Tibial artery (tissue), 4 donors: Measurements from ENCODE around the gene RPL37.
"Not testable (repeated sequence)": the region's sequence is repeated elsewhere in the genome, so short reads cannot be mapped to it uniquely, and the experiment has no call there.

Source experiments
- DNase-seq, 2 donors: peaks; one replicate each; pipeline ENCODE4 v3.0.0-alpha.2; 2019
- H3K27ac ChIP-seq, 2 donors: fragments of 200-600 bp; sonication (generic) in 1 of 2; 1 replicate in 1 of 2; 2 replicates in 1 of 2; pipeline ENCODE4 v1.5.1; 2018 to 2019; ENCODE audit warnings: mild to moderate bottlenecking in 1 of 2
- H3K27me3 ChIP-seq, 2 donors: fragments of 200-600 bp; sonication (generic) in 1 of 2; one replicate each; pipeline versions ENCODE4 v1.5.1 to v1.6.0; 2016 to 2019
- H3K36me3 ChIP-seq, 3 donors: fragments of 200-600 bp; sonication (generic) in 2 of 3; one replicate each; pipeline ENCODE4 v1.5.1; 2016 to 2019; ENCODE audit warnings: mild to moderate bottlenecking in 2 of 3
- H3K4me1 ChIP-seq, 4 donors: fragments of 200-600 bp; sonication (generic) in 2 of 4; 1 replicate in 3 of 4; 2 replicates in 1 of 4; pipeline ENCODE4 v1.5.1; 2016 to 2019
- H3K4me3 ChIP-seq, 2 donors: fragments of 200-600 bp; sonication (generic) in 1 of 2; 1 replicate in 1 of 2; 2 replicates in 1 of 2; pipeline ENCODE4 v1.5.1; 2018 to 2019; ENCODE audit warnings: mild to moderate bottlenecking in 2 of 2
- H3K9me3 ChIP-seq, 3 donors: fragments of 200-600 bp; sonication (generic) in 1 of 3; one replicate each; pipeline ENCODE4 v1.5.1; 2016 to 2019
- CTCF ChIP-seq, 2 experiments: fragments of 200-600 bp in 1 of 2; fragments of 450-650 bp in 1 of 2; IDR thresholded peaks; one replicate each; pipeline ENCODE4 v1.5.1; 2017 to 2019; ENCODE audit warnings: antibody characterized with exemption in 2 of 2, mild to moderate bottlenecking in 1 of 2, moderate library complexity in 1 of 2
- intact Hi-C: fragments of 100-400 bp; cut with DNase I; formaldehyde crosslinking; loops from one replicate; pipeline ENCODE4 v1.15.0; 2023; ENCODE audit warnings: low total_unique reads

Gene RPL37

GRCh38 chr5:40790947-40791593 is 44.0 kb downstream of the RPL37 start:
- no peak for TF ChIP-seq CTCF (IDR thresholded peaks at IDR 0.05)
- no peak overlapping the region for H3K27ac ChIP-seq
- no peak overlapping the region for H3K4me3 ChIP-seq
- H3K36me3 ChIP-seq: peaks cover 0 to 7% (median 5%) of the 10 kb centered on the region in 3 donors
- H3K27me3 ChIP-seq: no peaks in the 10 kb centered on the region
- intact Hi-C loops: no loop called here
- no peak for DNase-seq
- no peaks in the 10 kb centered on the region for H3K9me3 ChIP-seq
- peaks cover 0 to 53% (median 15%) of the 10 kb centered on the region in 4 donors for H3K4me1 ChIP-seq

GRCh38 chr5:40788941-40789340 is 46.1 kb downstream of the RPL37 start:
- H3K27me3 ChIP-seq, intact Hi-C loops, H3K9me3 ChIP-seq, DNase-seq, H3K36me3 ChIP-seq, H3K27ac ChIP-seq, H3K4me3 ChIP-seq: not testable (repeated sequence)
- peaks cover 0 to 44% (median 14%) of the 10 kb centered on the region in 4 donors for H3K4me1 ChIP-seq

GRCh38 chr5:40787986-40788385 is 47.0 kb downstream of the RPL37 start:
- H3K36me3 ChIP-seq: peaks cover 0 to 7% (median 5%) of the 10 kb centered on the region in 3 donors
- TF ChIP-seq CTCF (IDR thresholded peaks at IDR 0.05): no peak
- intact Hi-C loops: no loop called here
- peaks cover 0 to 36% (median 14%) of the 10 kb centered on the region in 4 donors for H3K4me1 ChIP-seq
- no peak overlapping the region for H3K4me3 ChIP-seq
- H3K9me3 ChIP-seq: no peaks in the 10 kb centered on the region
- H3K27ac ChIP-seq: no peak overlapping the region
- no peak for DNase-seq
- no peaks in the 10 kb centered on the region for H3K27me3 ChIP-seq

- H3K27me3 ChIP-seq, H3K36me3 ChIP-seq, DNase-seq, H3K27ac ChIP-seq, H3K9me3 ChIP-seq, intact Hi-C loops, H3K4me3 ChIP-seq: not testable (repeated sequence)
- H3K4me1 ChIP-seq: peaks cover 0 to 37% (median 13%) of the 10 kb centered on the region in 4 donors
Measured at GRCh38 chr5:40786664-40787063, 48.4 kb downstream of the RPL37 start.

GRCh38 chr5:40784916-40785315 is 50.1 kb downstream of the RPL37 start:
- Histone ChIP-seq H3K4me1 (peaks cover 0 to 34% (median 7%) of the 10 kb centered on the region in 4 donors), H3K27ac (no peak overlapping the region), H3K36me3 (peaks cover 0 to 7% (median 5%) of the 10 kb centered on the region in 3 donors), H3K4me3 (no peak overlapping the region), H3K27me3 (no peaks in the 10 kb centered on the region), H3K9me3 (no peaks in the 10 kb centered on the region)
- intact Hi-C loops: no loop called here
- TF ChIP-seq CTCF (IDR thresholded peaks at IDR 0.05): no peak
- no peak for DNase-seq

DNA sequence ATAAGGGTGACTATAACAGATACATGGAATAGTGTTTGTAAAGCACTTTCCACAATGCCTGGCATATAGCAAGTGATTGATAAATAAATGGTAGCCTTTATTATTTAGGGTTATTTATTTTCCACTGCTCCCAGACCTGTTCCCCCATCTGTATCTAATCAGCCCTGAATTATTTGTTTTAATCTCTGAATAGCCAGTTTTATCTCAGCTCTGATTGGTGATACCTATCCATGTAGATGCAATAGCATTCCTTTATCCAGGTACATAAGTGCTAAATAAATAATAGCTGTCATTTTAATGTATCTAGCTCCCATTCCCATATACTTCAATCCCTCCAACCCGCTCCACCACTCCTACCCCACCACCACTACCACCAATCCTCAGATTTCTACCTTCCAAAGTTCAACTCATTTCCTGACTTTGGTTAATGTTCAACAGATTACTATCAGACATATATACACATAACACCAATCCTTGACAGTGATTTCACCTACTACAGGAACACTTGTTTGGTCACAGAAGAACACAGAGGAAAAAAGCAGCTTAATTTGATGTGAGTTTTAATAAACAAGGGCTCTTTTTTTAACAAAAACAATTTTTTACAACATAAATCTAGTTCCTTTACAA is 50.9 kb downstream of the RPL37 start:
- no peak for TF ChIP-seq CTCF (IDR thresholded peaks at IDR 0.05)
- no peaks in the 10 kb centered on the region for H3K27me3 ChIP-seq
- intact Hi-C loops: no loop called here
- peaks cover 0 to 7% (median 5%) of the 10 kb centered on the region in 3 donors for H3K36me3 ChIP-seq
- no peak overlapping the region for H3K4me3 ChIP-seq
- H3K4me1 ChIP-seq: peaks cover 0 to 32% (median 7%) of the 10 kb centered on the region in 4 donors
- DNase-seq: no peak
- no peaks in the 10 kb centered on the region for H3K9me3 ChIP-seq
- no peak overlapping the region for H3K27ac ChIP-seq
